Brain microvascular endothelial cell (primary cell): ENCODE results near the gene CALN1.
A peak's percentile ranks its signal among the peaks of the same experiment; 100 is the strongest.

Experiments
- DNase-seq: peaks from one replicate; pipeline ENCODE4 v3.0.0-alpha.2; 2020
- H3K27ac ChIP-seq: fragments of 250-450 bp; sonication (Bioruptor Pico); 2 replicates; pipeline ENCODE4 v1.5.1; 2020; ENCODE audit warnings: mild to moderate bottlenecking, moderate library complexity
- H3K27me3 ChIP-seq: fragments of 250-450 bp; sonication (Bioruptor Pico); replicated peaks from 2 replicates; pipeline ENCODE4 v1.5.1; 2020; ENCODE audit warnings: mild to moderate bottlenecking
- H3K36me3 ChIP-seq: fragments of 250-450 bp; sonication (Bioruptor Pico); replicated peaks from 2 replicates; pipeline ENCODE4 v1.5.1; 2020; ENCODE audit warnings: mild to moderate bottlenecking
- H3K4me3 ChIP-seq: 2 replicates; pipeline ENCODE4 v1.5.1; 2011; ENCODE audit warnings: low read depth, mild to moderate bottlenecking, control low read depth, low read length, moderate library complexity
- CTCF ChIP-seq: IDR thresholded peaks from 2 replicates; pipeline ENCODE4 v1.5.1; 2011; ENCODE audit warnings: low read depth, mild to moderate bottlenecking, moderate library complexity, low read length, control low read depth, inconsistent platforms; ENCODE audit errors: missing control alignments
- in situ Hi-C: cut with HindIII; loops from 2 replicates; pipeline ENCODE4 v1.10.0; 2017; ENCODE audit warnings: low sequenced_read_pairs, low pct_ligation_motif_present

Gene CALN1

GRCh38 chr7:71851776-71852498 lies 560.2 kb downstream of the CALN1 start:
- H3K36me3 ChIP-seq = no peaks in the 10 kb centered on the region
- no peak overlapping the region for H3K4me3 ChIP-seq
- no peak for TF ChIP-seq CTCF
- H3K27ac ChIP-seq = no peak overlapping the region
- DNase-seq = no peak
- in situ Hi-C loops = no loop called here
- no peaks in the 10 kb centered on the region for H3K27me3 ChIP-seq

- H3K36me3 ChIP-seq = no peaks in the 10 kb centered on the region
- TF ChIP-seq CTCF = no peak
- no peak overlapping the region for H3K27ac ChIP-seq
- in situ Hi-C loops = no loop called here
- no peak overlapping the region for H3K4me3 ChIP-seq
- no peak for DNase-seq
- no peaks in the 10 kb centered on the region for H3K27me3 ChIP-seq
These were observed 566.0 kb downstream of the CALN1 start for GRCh38 chr7:71846160-71846559.

- DNase-seq = no peak
- no peak overlapping the region for H3K27ac ChIP-seq
- no peak for TF ChIP-seq CTCF
- no peaks in the 10 kb centered on the region for H3K36me3 ChIP-seq
- H3K27me3 ChIP-seq = no peaks in the 10 kb centered on the region
- in situ Hi-C loops = no loop called here
- no peak overlapping the region for H3K4me3 ChIP-seq
These were observed 568.5 kb downstream of the CALN1 start for GRCh38 chr7:71843676-71844075.

- no peak overlapping the region for H3K27ac ChIP-seq
- no peaks in the 10 kb centered on the region for H3K27me3 ChIP-seq
- in situ Hi-C loops = no loop called here
- no peak for TF ChIP-seq CTCF
- no peak for DNase-seq
- no peak overlapping the region for H3K4me3 ChIP-seq
- no peaks in the 10 kb centered on the region for H3K36me3 ChIP-seq
These were observed 569.4 kb downstream of the CALN1 start for GRCh38 chr7:71842786-71843185.

- TF ChIP-seq CTCF = no peak
- no peaks in the 10 kb centered on the region for H3K27me3 ChIP-seq
These were observed 569.8 kb downstream of the CALN1 start for GRCh38 chr7:71842381-71842780.

GRCh38 chr7:71835056-71835455 lies 577.1 kb downstream of the CALN1 start:
- Histone ChIP-seq H3K4me3 (no peak overlapping the region), H3K36me3 (no peaks in the 10 kb centered on the region), H3K27ac (no peak overlapping the region), H3K27me3 (no peaks in the 10 kb centered on the region)
- TF ChIP-seq CTCF = no peak
- in situ Hi-C loops = no loop called here
- peak; percentile 2 for DNase-seq

More at GRCh38 chr7:71842381-71842780, 569.8 kb downstream of the CALN1 start:
- in situ Hi-C loops = no loop called here
- Histone ChIP-seq H3K4me3 (no peak overlapping the region), H3K36me3 (no peaks in the 10 kb centered on the region), H3K27ac (no peak overlapping the region)
- DNase-seq = no peak
